ENCODE measurements around the gene CYP2C18.
"Not testable (repeated sequence)": the region's sequence is repeated elsewhere in the genome, so short reads cannot be mapped to it uniquely, and the experiment has no call there.

CYP2C18 gene

DNA sequence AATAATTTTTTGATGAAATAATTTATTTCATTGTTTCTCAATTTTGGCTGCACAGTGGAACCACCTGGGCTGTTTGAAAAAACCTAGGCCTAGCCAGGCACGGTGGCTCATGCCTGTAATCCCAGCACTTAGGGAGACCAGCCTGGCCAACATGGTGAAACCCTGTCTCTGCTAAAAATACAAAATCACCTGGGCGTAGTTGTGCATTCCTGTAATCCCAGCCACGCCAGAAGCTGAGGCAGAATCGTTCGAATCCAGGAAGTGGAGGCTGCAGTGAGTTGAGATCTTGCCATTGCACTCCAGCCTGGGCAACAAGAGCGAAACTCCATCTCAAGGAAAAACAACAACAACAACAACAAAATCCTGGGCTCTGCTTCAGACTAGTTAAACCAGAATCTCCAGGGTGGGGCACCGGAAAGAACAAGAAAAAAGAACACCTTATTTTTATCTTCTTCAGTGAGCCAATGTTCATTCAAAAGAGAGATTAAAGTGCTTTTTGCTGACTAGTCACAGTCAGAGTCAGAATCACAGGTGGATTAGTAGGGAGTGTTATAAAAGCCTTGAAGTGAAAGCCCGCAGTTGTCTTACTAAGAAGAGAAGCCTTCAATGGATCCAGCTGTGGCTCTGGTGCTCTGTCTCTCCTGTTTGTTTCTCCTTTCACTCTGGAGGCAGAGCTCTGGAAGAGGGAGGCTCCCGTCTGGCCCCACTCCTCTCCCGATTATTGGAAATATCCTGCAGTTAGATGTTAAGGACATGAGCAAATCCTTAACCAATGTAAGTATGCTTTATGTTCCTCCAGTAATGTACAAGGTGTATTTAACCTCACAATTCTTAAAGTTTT, at the start of gene CYP2C18:
Gene CYP2C18 (plus strand): TSS at position 516 of the 841 bp plus-strand sequence. CDS start 91 bp downstream, at position 607.
- no peak for DNase-seq

DNA sequence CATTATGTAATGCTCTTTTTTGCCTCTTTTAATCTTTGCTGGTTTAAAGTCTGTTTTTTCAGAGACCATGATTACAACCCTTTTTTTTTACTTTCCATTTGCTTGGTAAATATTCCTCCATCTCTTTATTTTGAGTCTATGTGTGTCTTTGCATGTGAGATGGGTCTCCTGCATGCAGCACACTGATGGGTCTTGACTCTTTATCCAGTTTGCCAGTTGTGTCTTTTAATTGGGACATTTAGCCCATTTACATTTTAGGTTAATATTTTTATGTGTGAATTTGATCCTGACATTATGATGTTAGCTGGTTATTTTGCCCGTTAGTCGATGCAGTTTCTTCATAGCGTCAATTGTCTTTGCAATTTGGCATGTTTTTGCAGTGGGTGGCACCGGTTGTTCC, 45.4 kb upstream of the CYP2C18 start:
- DNase-seq = not testable (repeated sequence)

DNA sequence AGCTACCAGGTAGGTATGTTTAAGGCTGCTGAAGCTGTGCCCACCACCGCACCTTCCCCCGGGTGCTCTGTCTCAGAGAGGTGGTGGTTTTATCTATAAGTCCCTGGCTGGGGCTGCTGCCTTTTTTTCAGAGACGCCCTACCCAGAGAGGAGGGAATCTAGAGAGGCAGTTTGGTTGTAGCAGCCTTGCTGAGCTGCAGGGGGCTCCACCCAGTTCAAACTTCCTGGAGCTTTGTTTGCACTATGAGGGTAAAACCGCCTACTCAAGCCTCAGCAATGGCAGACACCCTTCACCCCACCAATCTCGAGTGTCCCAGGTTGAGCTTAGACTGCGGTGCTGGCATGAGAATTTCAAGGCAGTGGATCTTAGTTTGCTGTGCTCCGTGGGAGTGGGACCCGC, 43.6 kb upstream of the CYP2C18 start:
- DNase-seq = no peak

DNA sequence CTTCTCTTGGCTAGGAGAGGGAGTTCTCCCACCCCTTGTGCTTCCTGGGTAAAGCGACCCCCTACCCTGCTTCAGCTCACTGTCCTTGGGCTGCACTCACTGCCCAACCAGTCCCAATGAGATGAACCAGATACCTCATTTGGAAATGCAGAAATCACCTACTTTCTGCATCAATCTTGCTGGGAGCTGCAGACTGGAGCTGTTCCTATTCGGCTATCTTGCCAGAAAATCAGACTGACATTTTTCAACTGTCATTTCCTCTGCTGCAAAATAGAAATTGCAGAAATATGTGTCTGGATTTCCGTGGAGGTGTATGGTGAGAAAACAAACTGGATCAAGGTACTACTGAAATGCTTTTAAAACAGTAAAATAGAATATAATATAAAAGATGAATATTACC, 43.0 kb upstream of the CYP2C18 start:
- no peak for DNase-seq

DNA sequence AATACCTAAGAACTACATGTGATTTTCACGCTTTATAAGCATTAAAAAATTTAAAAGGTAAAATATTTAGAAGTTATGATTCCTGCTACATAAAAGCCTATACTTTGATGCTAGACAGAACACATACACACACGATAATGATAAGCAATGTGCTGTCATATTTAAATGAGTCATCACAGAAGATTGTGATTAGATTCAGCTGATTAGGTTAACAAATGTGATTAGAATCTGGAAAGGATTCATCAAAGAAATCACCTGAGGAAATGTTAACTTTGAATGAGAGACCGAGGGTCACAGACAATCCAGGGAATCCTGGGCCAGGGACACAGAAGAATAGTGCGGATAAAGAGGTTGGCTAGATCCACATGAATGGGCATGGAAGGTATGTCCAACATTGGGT, 42.0 kb upstream of the CYP2C18 start:
- no peak for DNase-seq

DNA sequence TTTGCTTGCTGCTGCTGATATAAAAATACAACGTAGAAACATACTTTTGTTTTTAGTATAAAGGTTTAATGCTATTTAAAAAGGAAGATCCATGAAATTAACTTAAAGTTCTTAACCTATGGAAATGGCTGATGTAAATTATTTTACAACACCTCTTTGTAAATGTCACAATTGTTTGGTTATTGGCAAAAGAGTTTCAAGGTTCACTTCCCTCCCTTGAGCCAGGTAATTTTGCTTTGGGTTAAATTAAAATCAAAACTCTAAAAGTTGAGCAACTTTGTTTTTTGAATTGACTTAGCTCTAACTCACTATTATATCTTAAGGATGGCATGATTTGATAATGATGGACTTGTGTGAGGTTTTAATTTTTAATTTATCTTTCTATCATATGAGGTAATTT, 39.2 kb upstream of the CYP2C18 start:
- DNase-seq = no peak

DNA sequence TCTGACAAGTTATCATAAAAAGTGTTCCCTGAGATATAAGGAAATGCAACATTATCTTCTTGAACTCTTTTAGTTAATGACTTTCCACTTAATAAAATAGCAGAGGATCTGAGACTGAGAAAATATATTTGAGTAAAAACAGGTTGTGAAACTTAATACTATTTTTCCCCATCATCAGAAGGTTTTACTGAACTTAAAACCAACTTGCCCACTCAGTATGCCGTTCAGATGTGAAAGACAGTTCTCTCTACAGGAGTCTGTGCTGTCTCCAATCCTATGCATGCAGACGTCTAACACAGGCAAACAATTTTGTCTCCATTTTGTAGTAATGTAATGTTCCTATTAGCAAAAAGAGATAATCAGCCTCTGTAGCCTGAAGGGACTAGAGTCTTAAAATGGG, 38.2 kb upstream of the CYP2C18 start:
- DNase-seq = no peak

DNA sequence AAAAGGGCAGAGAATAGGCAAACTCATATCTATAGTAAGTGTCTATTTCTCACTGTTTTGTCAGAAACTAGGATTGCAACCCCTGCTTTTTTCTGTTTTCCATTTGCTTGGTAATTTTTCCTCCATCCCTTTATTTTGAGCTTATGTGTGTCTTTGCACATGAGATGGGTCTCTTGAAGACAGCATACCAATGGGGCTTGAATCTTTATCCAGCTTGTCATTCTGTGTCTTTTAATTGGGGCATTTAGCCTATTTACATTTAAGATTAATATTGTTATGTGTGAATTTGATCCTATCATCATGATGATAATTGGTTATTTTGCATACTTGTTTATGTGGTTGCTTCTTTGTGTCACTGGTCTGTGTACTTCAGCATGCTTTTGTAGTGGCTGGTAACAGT, 28.3 kb upstream of the CYP2C18 start:
- not testable (repeated sequence) for DNase-seq

DNA sequence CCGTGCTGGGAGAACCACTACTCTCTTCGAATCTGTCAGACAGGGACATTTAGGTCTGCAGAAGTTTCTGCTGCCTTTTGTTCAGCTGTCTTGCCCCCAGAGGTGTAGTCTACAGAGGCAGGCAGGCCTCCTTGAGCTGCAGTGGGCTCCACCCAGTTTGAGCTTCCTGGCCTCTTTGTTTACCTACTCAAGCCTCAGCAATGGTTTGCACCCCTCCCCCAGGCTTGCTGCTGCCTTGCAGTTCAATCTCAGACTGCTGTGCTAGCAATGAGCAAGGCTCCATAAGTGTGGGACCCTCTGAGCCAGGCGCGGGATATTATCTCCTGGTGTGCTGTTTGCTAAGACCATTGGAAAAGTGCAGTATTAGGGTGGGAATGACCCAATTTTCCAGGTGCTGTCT, 20.5 kb upstream of the CYP2C18 start:
- DNase-seq = not testable (repeated sequence)

DNA sequence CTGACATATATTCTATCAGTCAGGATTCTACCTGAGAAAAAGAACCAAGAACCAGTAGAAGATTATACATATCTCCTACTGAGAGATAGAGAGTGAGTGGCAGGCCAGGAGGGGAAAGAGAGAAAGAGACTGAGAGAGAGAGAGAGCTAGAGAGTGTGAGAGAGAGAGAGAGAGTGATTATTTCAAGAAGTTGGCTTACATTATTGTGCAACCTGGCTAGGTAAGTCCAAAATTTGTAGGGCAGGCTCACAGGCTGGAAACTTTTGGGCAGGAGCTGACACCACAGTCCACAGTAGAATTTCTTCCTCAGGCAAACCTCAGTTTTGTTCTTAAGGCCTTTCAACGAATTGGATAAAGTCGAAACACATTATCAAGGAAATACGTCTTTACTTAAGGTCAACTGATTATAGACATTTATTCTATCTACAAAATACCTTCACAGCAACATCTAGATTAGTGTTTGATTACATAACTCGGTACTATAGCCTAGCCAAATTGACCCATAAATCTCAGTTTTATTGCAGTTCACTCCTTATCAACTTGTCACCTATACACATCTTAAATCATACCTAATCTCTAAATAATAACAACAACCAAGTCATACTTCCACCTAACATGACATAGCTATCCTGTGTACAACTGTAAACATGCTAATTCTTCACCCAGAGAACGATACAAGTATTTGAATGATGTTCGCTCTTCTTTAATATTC, 17.0 kb upstream of the CYP2C18 start:
- no peak for DNase-seq

DNA sequence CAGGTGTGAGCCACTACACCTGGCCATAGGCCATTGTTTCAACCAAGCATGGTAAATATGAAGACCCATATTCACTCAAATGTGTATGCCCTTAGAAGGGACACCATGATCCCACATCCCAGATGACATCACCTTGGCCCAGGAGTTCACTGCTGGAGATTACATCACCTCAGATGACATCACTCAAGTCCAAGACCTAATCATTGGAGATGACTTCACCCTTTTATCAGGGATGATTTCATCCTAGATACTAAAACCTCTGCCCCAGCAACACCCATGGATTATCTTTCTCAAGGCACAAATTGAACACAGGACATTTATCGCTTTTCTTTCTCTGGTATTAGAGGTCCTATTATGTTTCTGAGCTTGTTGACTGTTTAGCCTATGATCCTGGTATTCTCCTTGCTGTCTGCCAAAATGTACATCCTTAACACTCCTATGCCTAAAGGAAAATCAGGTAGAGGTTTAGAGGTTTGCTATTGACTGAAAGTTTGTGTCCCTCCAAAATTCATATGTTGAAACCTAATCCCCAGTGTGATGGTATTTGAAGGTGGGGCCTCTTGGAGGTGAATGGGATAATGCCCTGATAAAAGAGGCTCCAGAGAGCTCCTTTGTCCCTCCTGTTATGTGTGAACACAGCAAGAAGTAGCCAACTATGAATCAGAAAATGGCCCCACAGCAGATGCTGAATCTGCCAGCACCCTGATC, 9.8 kb upstream of the CYP2C18 start:
- no peak for DNase-seq

DNA sequence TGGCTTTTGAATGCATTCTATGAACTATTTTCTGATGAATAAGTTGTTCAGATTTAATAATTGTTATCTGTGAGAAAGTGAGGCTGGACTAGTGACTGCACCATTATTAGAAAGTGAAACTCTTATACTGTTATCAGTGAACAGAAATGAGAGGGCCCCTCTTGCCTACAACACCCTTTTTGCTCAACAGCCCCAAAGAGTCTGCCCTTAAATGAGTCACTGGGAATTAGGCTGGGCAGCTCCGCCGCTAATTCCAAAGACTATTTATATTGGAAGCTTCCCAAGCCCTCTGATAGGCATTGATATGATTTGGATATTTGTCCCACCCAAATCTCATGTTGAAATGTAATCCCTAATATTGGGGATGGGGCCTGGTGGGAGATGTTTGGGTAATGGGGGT, 7.0 kb upstream of the CYP2C18 start:
- no peak for DNase-seq

DNA sequence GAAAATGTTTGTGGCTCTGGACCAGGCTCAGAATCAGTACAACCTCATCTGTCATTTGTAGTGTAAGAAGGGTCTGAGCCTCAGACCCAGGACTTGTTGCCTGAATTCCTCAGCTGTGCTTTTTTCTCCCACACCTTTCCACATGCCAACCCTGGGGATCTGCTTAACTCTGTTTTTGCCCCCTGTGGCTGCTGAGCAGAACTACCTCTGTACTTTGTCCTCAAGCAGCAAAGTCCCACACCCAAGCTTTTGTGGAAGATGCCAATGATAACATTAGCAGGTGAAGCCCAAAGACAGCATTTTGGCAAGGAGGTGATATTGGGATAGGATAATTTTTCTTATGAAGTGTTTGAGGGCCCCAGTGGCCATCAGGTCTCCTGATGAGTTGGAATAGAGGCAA, 5.8 kb upstream of the CYP2C18 start:
- no peak for DNase-seq

DNA sequence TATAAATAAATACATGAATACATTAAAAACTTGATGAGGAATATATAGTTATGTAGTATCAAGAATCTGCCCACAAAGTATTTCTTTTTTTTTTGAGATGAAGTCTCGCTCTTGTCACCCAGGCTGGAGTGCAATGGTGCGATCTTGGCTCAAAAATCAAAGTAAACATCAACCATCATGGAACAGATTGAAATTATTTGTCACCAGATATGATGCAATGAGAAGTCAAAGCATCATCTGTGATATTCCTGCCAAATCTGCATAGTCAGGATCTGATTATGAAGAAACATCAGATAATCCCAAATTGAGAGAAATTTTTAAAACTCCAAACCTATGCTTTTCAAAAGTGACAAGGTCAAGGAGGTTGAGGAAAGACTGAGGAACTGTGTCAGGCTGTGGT, 5.1 kb upstream of the CYP2C18 start:
- no peak for DNase-seq

DNA sequence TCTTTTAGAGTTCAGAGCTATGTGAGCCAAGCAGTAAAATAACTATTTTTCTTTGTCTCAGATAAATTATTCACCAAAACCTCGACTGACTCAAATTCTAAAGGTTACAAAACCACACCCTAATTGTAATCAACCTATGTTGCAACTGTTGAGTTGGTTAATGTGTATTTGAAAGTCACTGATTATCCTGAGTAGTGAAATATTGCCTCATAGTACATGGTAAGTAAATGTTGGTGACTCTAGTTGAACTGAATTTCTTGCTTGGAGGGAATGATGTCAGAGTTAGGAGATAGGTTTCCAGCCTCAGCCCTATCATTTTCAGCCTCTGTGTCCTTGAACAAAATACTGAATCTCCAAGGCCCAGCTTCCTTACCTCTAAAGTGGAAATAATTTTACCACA, 3.0 kb upstream of the CYP2C18 start:
- DNase-seq = no peak

DNA sequence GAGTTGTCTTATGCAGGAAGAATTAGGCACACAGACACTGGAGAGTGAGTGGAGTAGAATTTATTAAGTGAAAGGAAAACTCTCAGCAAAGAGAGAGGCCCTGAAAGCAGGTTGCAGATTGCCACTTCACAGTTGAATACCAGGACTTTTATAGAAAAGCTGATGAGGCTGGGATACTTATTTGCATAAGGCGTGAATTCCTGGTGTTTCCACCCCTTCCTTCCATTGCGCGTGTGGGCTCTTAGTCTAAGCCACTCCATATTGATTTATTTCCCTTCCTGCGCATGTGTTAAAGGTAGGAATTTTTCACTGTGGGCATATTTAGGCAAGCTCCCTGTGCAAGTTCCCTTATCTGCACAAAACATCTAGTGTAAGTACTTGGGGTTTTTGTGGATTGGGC, 893 bp upstream of the CYP2C18 start:
- not testable (repeated sequence) for DNase-seq

DNA sequence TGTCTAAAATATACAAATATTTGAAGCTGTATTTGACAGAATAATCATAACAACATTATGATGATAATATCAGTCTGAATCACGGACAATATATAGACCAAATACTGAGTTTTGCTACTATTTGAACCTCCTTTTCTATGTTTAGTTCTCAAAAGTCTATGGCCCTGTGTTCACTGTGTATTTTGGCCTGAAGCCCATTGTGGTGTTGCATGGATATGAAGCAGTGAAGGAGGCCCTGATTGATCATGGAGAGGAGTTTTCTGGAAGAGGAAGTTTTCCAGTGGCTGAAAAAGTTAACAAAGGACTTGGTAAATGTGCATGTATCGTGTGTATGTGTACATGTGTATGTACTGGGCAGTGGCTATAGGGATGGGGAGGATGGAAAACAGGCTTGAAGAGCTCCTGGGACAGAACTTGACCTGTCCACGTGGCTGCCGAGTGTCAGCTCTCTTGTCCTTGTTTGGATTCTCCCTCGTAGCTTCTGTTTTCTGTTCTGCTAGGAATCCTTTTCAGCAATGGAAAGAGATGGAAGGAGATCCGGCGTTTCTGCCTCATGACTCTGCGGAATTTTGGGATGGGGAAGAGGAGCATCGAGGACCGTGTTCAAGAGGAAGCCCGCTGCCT, 4.2 kb downstream of the CYP2C18 start:
- no peak for DNase-seq

DNA sequence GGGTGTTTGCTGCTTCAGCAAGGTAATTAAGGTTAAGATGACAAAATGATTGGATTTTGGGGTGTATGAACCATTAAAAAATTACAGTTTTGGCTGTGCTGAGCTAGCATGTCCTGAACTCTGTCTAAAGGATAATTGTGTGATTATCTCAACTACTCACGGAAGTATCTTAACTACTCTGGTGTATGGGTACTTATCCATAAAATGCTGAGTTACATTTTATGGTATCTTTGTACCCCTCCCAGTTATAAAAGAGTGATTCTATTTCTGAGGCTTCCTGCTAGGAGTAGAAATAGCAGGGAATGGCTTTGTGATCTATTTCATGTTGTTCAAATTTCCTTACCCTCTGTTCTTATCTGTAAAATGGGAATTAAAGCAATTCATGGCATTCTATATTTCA, 22.6 kb downstream of the CYP2C18 start:
- no peak for DNase-seq

DNA sequence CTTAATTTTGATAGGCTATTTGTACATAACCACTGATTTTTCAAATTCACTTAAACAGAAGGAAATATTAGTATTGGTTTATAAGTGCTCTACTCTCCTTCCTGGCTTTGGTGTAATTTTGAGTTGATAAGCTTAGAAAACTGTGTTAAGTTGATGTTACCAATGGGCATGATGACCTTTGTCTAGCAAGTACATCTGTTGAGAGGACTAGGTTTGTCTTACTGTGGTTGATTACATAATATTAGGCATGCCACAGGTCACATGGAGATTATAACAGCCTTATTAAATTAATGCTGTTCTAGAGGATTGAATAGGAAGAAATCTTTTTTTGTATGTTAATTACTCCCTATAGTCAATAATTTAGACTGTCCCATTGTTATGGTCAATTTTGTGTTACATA, 27.0 kb downstream of the CYP2C18 start:
- DNase-seq = no peak

DNA sequence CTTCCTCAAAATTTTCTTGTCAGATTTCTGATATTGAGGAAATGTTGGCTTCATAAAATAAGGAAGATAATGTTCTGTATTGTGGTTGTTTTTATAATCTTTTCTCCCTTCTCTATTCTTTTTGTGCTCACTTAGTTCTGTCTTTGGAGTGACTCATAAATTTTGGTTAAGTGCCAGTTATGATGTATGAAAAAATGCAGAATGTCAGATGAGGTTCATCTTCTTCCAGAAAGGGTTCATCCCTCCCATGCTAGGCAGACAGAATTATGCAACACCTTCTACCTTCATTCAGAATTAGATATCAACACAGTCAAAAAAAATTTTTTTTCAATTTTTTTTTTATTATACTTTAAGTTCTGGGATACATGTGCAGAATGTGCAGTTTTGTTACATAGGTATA, 42.3 kb downstream of the CYP2C18 start:
- no peak for DNase-seq

DNA sequence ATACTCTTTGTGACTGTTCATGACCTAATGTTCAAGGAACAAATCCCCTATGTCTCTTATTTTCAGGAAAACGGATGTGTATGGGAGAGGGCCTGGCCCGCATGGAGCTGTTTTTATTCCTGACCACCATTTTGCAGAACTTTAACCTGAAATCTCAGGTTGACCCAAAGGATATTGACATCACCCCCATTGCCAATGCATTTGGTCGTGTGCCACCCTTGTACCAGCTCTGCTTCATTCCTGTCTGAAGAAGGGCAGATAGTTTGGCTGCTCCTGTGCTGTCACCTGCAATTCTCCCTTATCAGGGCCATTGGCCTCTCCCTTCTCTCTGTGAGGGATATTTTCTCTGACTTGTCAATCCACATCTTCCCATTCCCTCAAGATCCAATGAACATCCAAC, 51.7 kb downstream of the CYP2C18 start:
- DNase-seq = no peak

DNA sequence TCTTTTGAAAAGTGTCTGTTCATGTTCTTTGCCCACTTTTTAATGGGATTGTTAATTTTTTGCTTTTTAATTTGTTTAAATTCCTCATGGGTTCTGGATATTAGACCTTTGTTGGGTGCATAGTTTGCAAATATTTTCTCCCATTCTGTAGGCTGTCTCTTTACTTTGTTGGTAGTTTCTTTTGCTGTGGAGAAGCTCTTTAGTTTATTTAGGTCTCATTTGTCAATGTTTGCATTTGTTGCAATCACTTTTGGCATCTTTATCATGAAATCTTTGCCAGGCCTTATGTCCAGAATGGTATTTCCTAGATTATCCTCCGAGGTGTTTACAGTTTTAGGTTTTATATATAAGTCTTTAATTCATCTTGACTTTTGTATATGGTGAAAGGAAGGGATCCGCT, 55.1 kb downstream of the CYP2C18 start:
- no peak for DNase-seq

DNA sequence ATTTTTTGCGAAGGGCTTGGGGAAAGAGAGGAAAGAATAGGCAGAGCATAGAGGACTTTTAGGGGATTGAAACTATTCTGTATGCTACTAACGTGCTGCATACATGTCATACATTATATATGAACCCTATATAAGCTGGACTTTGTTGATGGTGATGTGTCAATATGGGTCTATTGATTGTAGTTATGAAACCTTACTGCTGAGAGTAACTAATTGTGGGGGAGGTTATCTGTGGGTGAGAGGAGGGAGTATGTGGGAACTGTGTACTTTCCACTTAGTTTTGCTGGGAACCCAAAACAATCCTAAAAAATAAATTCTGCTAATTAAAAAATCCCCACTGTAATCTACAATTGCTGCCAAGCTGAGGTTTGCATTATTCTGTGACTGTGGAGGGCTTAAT, 63.6 kb downstream of the CYP2C18 start:
- DNase-seq = no peak
